Testis (tissue), 3 donors: ENCODE results near the gene SULT2A1. TPM values are rescaled to one million over a fixed set of nuclear protein-coding genes. Genes with fewer than 3 reads are reported as not detected.
A peak's percentile ranks its signal among the peaks of the same experiment; 100 is the strongest.

Source experiments
- DNase-seq: peaks from one replicate; pipeline ENCODE4 v3.0.0-alpha.2; 2019
- H3K27ac ChIP-seq, 2 donors: fragments of 200-600 bp; sonication (generic); one replicate each; pipeline ENCODE4 v1.5.1; 2019
- H3K27me3 ChIP-seq: fragments of 200-600 bp; sonication (generic); one replicate; pipeline ENCODE4 v1.5.1; 2019
- H3K36me3 ChIP-seq: fragments of 200-600 bp; sonication (generic); one replicate; pipeline ENCODE4 v1.5.1; 2017; ENCODE audit warnings: low read depth; ENCODE audit errors: missing control alignments
- H3K4me1 ChIP-seq: fragments of 200-600 bp; sonication (generic); one replicate; pipeline ENCODE4 v1.5.1; 2019
- H3K4me3 ChIP-seq, 2 donors: fragments of 200-600 bp; sonication (generic); one replicate each; pipeline ENCODE4 v1.5.1; 2017 to 2019
- H3K9me3 ChIP-seq: fragments of 200-600 bp; sonication (generic); one replicate; pipeline ENCODE4 v1.5.1; 2017
- CTCF ChIP-seq, 3 experiments: fragments of 450-650 bp in 2 of 3; fragments of 200-600 bp in 1 of 3; sonication (generic) in 1 of 3; IDR thresholded peaks; one replicate each; pipeline ENCODE4 v1.5.1; 2016 to 2019; ENCODE audit warnings: antibody characterized with exemption in 3 of 3, mild to moderate bottlenecking in 2 of 3, moderate library complexity in 1 of 3
- POLR2A ChIP-seq: fragments of 450-650 bp; IDR thresholded peaks from one replicate; pipeline ENCODE4 v1.6.1; 2017; ENCODE audit warnings: antibody characterized with exemption, mild to moderate bottlenecking, moderate library complexity
- WGBS, 2 donors: methylation state at CpG; one replicate each; pipeline ENCODE4 v1.1.5; 2018; 5-methylcytosine and 5-hydroxymethylcytosine counted together
- intact Hi-C: fragments of 100-400 bp; cut with DNase I; formaldehyde crosslinking; loops from one replicate; pipeline ENCODE4 v1.15.1; 2023; ENCODE audit warnings: low total_unique reads
- polyA plus RNA-seq: library from polyadenylated mRNA; stranded (reverse); fragments of 350-450 nt; fragmentation: Illumina TruSeq; extraction: RNeasy Lipid Tissue Mini Kit (QIAGEN cat#74804); gene quantifications from one replicate; pipeline ENCODE4 v1.2.3, GENCODE V29; 2014; ENCODE audit warnings: low read depth, low replicate concordance; ENCODE audit not compliant: insufficient read depth
- total RNA-seq, 2 donors: library from RNA; depleted of rRNA; stranded (reverse); fragments of >200 nt; gene quantifications; one replicate each; pipeline ENCODE4 v1.2.3, GENCODE V29; 2016

SULT2A1 gene
- total and polyA plus RNA-seq, 3 donors from 2014 or later, result 0.24 to 2.3 (median 1.2) TPM

- no peak for DNase-seq
- H3K36me3 ChIP-seq, result no peaks in the 10 kb centered on the region
- WGBS, 2 donors, result 61 to 69% methylated on average over 5 of the region's 5 CpGs
- no peaks in the 10 kb centered on the region for H3K27me3 ChIP-seq
- intact Hi-C loops, result no loop called here
- no peak overlapping the region for H3K4me3 ChIP-seq
- no peaks in the 10 kb centered on the region for H3K9me3 ChIP-seq
- peaks cover 25% of the 10 kb centered on the region for H3K4me1 ChIP-seq
- TF ChIP-seq CTCF (IDR thresholded peaks at IDR 0.05), result no peak
- TF ChIP-seq POLR2A, result no peak
- H3K27ac ChIP-seq, result peak overlapping the region; percentile 64 to 80
Observed at GRCh38 chr19:47895165-47895782, 9.2 kb upstream of the SULT2A1 start.

GRCh38 chr19:47891923-47892666 is 6.0 kb upstream of the SULT2A1 start:
- intact Hi-C loops, result no loop called here
- DNase-seq, result peak; percentile 89

GRCh38 chr19:47891622-47891922 is 5.5 kb upstream of the SULT2A1 start:
- TF ChIP-seq CTCF (IDR thresholded peaks at IDR 0.05) (no peak), POLR2A (no peak)
- intact Hi-C loops, result no loop called here
- Histone ChIP-seq H3K9me3 (no peaks in the 10 kb centered on the region), H3K36me3 (no peaks in the 10 kb centered on the region), H3K27ac (peak overlapping the region; percentile 95 to 96), H3K27me3 (no peaks in the 10 kb centered on the region), H3K4me3 (no peak overlapping the region), H3K4me1 (peaks cover 36% of the 10 kb centered on the region)
- no peak for DNase-seq
- 23 to 40% methylated on average over 2 of the region's 2 CpGs for WGBS, 2 donors

More at GRCh38 chr19:47891923-47892666, 6.0 kb upstream of the SULT2A1 start:
- peak overlapping the region; percentile 95 to 96 for H3K27ac ChIP-seq
- H3K4me1 ChIP-seq, result peaks cover 36% of the 10 kb centered on the region
- TF ChIP-seq POLR2A (no peak), CTCF (IDR thresholded peaks at IDR 0.05) (no peak)
- H3K27me3 ChIP-seq, result no peaks in the 10 kb centered on the region
- no peak overlapping the region for H3K4me3 ChIP-seq
- 19 to 24% methylated on average over 7 of the region's 7 CpGs for WGBS, 2 donors
- H3K9me3 ChIP-seq, result no peaks in the 10 kb centered on the region
- H3K36me3 ChIP-seq, result no peaks in the 10 kb centered on the region

- WGBS, 2 donors, result 58 to 62% methylated on average over 7 of the region's 7 CpGs
- Histone ChIP-seq H3K27ac (peak overlapping the region; percentile 95 to 96), H3K36me3 (no peaks in the 10 kb centered on the region), H3K4me3 (no peak overlapping the region), H3K4me1 (peaks cover 36% of the 10 kb centered on the region), H3K27me3 (no peaks in the 10 kb centered on the region), H3K9me3 (no peaks in the 10 kb centered on the region)
- DNase-seq, result no peak
- intact Hi-C loops, result no loop called here
- no peak for TF ChIP-seq POLR2A
- TF ChIP-seq CTCF (IDR thresholded peaks at IDR 0.05), result no peak
Observed at GRCh38 chr19:47890865-47891621, 4.9 kb upstream of the SULT2A1 start.
